Right lung (tissue), 10 donors: ENCODE data around the gene UBB. TPM values are rescaled to one million over a fixed set of nuclear protein-coding genes. Genes with fewer than 3 reads are reported as not detected.

Experiments used
- DNase-seq, 2 donors: peaks; one replicate each; pipeline ENCODE4 v3.0.0-alpha.2; 2013
- long read RNA-seq, 8 donors: transcript quantifications; one replicate each; lab custom pipeline, GENCODE V29; 2026
- polyA plus RNA-seq, 5 donors: library from polyadenylated mRNA; unstranded; fragments of 120-200 nt; gene quantifications; one replicate each; pipeline versions ENCODE4 v1.2.1 to v1.2.3, GENCODE V29; 2013; ENCODE audit warnings: inconsistent platforms in 1 of 5, low replicate concordance in 1 of 5; ENCODE audit not compliant: insufficient read length in 5 of 5, insufficient read depth in 1 of 5

UBB gene
- polyA plus RNA-seq: 1,000 to 10,000 TPM; 1,677 to 2,026 (median 1,915) TPM
- long read RNA-seq, donor 1, transcript UBB-201 (2 exons, 1,225 nt): major isoform, 884 of 888 reads
- long read RNA-seq, donor 1, partial matches to known transcripts: 0 of 888 reads
- long read RNA-seq, donor 1, other reads (novel, unspliced or antisense): 0 of 888 reads
- long read RNA-seq, donor 2, transcript UBB-203 (2 exons, 1,012 nt): minor isoform, 7 of 745 reads
- long read RNA-seq, donor 2, transcript UBB-201 (2 exons, 1,225 nt): major isoform, 613 of 745 reads
- long read RNA-seq, donor 2, partial matches to known transcripts: 122 of 745 reads
- long read RNA-seq, donor 2, other reads (novel, unspliced or antisense): 0 of 745 reads
- long read RNA-seq, donor 3, transcript UBB-201 (2 exons, 1,225 nt): major isoform, 675 of 688 reads
- long read RNA-seq, donor 3, transcript UBB-203 (2 exons, 1,012 nt): minor isoform, 6 of 688 reads
- long read RNA-seq, donor 3, transcript UBB-202 (2 exons, 1,014 nt): minor isoform, 5 of 688 reads
- long read RNA-seq, donor 3, partial matches to known transcripts: 0 of 688 reads
- long read RNA-seq, donor 3, other reads (novel, unspliced or antisense): 0 of 688 reads
- long read RNA-seq, donor 4, transcript UBB-201 (2 exons, 1,225 nt): major isoform, 415 of 425 reads
- long read RNA-seq, donor 4, partial matches to known transcripts: 5 of 425 reads
- long read RNA-seq, donor 4, other reads (novel, unspliced or antisense): 0 of 425 reads
- long read RNA-seq, donor 5, transcript UBB-203 (2 exons, 1,012 nt): minor isoform, 7 of 1,318 reads
- long read RNA-seq, donor 5, transcript UBB-201 (2 exons, 1,225 nt): major isoform, 1,303 of 1,318 reads
- long read RNA-seq, donor 5, transcript UBB-202 (2 exons, 1,014 nt): minor isoform, 5 of 1,318 reads
- long read RNA-seq, donor 5, partial matches to known transcripts: 0 of 1,318 reads
- long read RNA-seq, donor 5, other reads (novel, unspliced or antisense): 0 of 1,318 reads
- long read RNA-seq, donor 6, transcript UBB-203 (2 exons, 1,012 nt): minor isoform, 5 of 1,061 reads
- long read RNA-seq, donor 6, transcript UBB-201 (2 exons, 1,225 nt): major isoform, 1,023 of 1,061 reads
- long read RNA-seq, donor 6, partial matches to known transcripts: 25 of 1,061 reads
- long read RNA-seq, donor 6, other reads (novel, unspliced or antisense): 5 of 1,061 reads
- long read RNA-seq, donor 7, transcript UBB-201 (2 exons, 1,225 nt): major isoform, 481 of 487 reads
- long read RNA-seq, donor 7, partial matches to known transcripts: 0 of 487 reads
- long read RNA-seq, donor 7, other reads (novel, unspliced or antisense): 0 of 487 reads
- long read RNA-seq, donor 8, transcript UBB-201 (2 exons, 1,225 nt): major isoform, 269 of 271 reads
- long read RNA-seq, donor 8, partial matches to known transcripts: 0 of 271 reads
- long read RNA-seq, donor 8, other reads (novel, unspliced or antisense): 0 of 271 reads

DNA sequence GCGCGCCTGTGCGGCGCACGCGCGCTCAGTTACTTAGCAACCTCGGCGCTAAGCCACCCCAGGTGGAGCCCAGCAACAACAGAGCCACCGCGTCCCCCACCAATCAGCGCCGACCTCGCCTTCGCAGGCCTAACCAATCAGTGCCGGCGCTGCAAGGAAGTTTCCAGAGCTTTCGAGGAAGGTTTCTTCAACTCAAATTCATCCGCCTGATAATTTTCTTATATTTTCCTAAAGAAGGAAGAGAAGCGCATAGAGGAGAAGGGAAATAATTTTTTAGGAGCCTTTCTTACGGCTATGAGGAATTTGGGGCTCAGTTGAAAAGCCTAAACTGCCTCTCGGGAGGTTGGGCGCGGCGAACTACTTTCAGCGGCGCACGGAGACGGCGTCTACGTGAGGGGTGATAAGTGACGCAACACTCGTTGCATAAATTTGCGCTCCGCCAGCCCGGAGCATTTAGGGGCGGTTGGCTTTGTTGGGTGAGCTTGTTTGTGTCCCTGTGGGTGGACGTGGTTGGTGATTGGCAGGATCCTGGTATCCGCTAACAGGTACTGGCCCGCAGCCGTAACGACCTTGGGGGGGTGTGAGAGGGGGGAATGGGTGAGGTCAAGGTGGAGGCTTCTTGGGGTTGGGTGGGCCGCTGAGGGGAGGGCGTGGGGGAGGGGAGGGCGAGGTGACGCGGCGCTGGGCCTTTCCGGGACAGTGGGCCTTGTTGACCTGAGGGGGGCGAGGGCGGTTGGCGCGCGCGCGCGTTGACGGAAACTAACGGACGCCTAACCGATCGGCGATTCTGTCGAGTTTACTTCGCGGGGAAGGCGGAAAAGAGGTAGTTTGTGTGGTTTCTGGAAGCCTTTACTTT, at the start of gene UBB:
Gene UBB, plus strand, starts transcription at position 452 of the 856 bp plus-strand sequence. CDS start 817 bp downstream, outside the sequence.
- peak; percentile 98 to 99 for DNase-seq

DNA sequence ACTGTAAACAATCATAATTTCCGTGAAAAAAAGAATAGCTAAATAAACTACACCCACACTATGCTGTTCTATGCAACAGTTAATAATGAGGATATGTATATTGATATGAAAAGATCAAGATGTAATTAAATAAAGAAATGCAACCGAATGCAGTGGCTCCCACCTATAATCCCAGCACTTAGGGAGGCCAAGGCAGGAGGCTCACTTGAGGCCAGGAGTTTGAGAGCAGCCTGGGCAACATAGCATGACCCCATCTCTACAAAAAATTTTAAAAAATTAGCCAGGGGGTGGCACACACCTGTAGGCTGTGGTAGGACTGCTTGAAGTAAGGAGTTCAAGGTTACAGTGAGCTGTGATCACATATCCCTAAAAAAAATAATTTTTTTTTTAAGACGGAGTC, 42.5 kb upstream of the UBB start:
- DNase-seq: no peak

DNA sequence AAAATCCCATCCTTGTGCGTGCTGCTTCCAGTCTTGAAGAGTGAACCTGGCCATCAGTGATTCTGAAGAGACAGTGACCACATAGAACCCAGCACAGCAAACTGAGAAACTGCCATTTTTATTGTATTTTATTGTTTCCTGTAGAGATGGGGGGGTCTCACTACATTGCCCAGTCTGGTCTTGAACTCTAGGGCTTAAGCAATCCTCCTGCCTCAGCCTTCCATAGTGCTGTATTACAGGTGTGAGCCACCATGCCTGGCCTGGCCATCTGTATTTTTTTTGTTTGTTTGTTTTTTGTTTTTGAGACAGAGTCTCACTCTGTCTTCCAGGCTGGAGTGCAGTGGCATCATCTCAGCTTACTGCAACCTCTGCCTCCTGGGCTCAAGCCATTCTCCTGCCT, 41.5 kb upstream of the UBB start:
- DNase-seq: no peak

- no peak for DNase-seq
These were observed 40.9 kb upstream of the UBB start for GRCh38 chr17:16339959-16340358.

DNA sequence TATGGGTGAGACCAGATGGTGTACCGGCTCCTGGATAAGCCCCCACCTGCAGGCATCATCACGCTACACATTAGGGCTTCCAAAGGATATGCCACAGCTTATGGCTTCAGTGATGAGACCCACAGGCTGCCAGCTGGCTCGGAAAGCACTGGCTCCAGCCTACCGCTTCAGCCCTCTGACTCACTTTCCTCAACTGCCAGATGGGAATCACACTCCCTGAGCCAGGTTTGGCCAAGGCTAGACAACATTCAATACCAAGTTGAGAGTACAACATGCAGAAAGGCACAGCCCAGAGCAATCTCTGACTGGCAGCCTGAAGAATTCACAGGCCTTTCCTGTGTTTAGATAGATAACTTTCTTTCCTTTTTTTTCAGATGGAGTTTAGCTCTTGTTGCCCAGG, 37.9 kb upstream of the UBB start:
- DNase-seq: no peak

GRCh38 chr17:16343569-16343968, 37.3 kb upstream of the UBB start:
- no peak for DNase-seq

GRCh38 chr17:16345565-16345964, 35.3 kb upstream of the UBB start:
- DNase-seq: no peak

DNA sequence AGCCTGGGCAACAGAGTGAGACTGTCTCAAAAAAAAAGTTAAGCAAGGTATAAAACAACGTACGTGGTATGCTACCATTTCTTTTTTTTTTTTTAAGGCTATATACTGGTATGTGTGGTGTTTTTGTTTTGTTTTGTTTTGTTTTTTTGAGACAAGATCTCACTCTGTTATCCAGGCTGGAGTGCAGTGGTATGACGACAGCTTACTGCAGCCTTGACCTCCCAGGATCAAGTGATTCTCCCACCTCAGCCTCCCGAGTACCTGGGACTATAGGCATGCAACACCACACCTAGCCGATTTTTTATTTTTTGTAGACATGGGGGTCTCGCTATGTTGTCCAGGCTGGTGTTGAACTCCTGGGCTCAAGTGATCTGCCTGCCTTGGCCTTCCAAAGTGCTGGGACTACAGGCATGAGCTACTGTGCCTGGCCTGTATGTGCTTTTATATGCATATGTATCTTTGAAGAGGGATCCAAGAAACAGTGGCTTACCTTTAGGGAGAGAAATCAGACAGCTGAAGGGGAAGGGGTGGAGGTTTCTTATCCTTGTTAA, 34.1 kb upstream of the UBB start:
- no peak for DNase-seq

DNA sequence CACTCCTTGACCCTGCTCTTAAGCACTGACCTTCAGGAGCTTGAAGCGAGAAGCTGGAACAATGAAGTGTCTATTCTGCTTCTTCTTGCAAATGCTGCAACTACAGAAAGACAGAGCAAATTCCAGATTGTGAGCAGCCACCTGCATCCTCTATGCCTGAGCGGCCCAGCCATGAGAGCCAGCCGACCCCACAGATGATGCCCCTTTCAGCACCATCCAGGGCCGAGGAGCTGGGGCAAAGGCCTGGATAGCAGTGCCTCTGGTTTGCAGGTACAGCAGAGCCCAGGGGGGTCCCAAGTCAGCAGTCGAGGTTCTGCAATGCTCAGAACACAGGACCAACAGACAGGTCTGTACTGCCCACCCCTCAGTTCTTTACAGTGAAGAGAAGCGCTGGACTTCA, 32.3 kb upstream of the UBB start:
- DNase-seq: no peak

DNA sequence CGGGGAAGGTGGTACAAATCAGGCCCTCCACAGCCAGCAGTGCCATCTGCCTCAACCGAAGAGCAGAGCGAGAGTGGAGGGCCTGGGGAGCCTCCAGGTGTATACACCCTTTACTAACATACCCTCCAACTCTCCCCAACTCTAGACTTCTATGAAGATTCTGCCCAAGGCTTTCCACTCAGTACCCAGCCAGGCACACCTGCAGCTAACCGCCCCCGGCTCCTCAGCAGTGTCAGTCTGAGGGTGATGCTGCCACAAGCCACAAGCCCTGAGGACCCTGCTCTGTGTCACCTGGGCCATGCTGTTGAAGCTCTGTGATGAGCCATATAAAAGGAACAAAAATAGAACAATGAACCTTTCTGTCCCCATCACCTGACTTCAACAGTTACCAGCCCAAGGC, 31.5 kb upstream of the UBB start:
- no peak for DNase-seq

DNA sequence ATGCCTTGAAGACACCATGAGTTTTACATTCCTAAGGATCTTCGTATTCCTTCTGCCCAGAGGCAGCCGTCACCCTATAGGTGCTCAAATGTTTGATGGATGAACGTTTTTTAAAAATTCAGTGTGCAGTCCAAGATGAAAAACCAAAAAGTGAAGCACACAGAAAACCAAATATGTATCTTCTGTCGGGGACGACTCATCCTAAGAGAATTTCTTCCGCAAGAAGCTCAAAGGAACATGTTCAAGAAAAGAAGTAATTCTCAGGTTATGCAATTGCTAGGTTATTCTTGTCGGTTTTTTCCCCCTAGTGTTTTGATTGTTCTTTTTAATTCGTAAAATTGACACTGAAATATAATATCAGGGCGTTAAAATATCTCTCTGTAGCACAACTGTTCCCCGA, 29.1 kb upstream of the UBB start:
- DNase-seq: no peak

GRCh38 chr17:16352303-16352666, 28.6 kb upstream of the UBB start:
- DNase-seq: peak in 1 of 2 donors; percentile 40

DNA sequence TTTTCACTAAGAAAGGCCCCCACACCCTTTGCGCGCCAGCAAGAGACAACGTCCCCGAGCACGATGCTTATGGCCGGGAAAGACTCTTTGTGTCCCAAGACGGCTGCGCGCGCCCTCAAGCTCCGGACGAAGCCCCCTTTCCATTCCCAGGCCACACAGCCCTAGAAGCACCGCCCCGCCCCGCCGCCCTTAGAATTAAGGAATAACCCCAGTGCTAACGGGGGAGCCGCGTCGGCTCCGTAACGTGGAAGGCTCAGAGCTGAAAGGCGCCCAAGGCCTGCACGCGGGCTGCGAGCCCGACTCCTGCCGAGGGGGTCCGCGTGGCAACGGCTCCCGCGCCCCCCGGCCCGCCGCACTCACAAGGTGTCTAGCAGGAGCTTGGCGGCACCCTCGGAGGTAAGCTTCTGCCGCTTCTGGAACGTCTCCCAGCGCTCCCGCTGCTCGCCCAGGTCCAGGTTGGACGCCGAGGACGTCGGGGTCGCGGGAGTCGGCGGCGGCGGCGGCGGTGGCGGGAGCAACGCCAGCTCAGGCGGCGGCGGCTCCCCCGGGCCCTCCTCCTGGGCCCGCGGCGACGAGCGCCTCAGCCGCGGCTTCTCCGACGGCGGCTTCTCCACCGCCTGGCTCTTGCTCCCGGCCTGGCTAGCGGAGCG, 28.1 kb upstream of the UBB start:
- peak; percentile 55 to 57 for DNase-seq

DNA sequence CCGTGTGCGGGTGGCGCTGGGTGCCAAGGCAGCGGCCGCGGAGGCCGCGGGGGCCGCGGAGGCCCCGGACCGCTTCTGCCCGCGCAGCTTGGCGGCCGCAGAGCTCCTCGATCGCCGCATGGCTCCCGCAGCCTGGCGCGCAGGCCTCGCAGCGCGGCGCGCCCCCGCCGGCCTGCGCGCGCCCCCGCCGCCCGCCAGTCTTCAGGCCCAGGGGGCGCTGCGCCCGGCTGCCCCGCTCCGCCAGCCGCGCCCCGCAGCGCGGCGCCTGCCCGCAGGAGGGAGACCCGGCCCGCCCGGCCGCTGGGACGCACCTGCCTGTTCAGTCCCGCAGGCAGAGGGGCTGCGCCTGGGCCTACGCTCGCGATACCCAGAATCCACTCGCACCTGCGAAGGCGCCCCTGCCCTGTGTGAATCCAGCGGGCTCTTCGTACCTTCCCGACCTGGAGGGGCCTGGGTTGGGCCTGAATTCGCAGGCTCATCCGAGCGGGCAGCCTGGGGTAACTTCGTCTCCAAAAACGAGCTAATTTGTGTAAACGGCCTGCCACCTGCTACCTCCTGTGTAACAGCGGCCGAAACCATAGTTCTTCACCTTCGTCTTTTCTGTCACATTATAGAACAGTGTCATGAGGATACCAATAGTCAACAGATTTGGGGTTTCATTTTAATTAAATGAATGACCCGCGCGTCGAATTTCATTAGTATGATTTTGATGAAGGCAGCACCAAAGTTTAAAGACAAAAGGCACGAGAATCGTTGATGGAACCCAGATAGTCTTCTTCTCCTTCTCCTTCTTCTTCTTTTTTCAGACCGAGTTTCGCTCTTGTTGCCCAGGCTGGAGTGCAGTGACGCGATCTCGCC, 27.3 kb upstream of the UBB start, which contains the start of gene CENPV:
Gene CENPV, minus strand, starts transcription at position 153 of the 858 bp plus-strand sequence. Its CDS starts 33 bp downstream, at position 120.
- peak in 1 of 2 donors; percentile 50 for DNase-seq

GRCh38 chr17:16354585-16354984, 26.3 kb upstream of the UBB start:
- no peak for DNase-seq

DNA sequence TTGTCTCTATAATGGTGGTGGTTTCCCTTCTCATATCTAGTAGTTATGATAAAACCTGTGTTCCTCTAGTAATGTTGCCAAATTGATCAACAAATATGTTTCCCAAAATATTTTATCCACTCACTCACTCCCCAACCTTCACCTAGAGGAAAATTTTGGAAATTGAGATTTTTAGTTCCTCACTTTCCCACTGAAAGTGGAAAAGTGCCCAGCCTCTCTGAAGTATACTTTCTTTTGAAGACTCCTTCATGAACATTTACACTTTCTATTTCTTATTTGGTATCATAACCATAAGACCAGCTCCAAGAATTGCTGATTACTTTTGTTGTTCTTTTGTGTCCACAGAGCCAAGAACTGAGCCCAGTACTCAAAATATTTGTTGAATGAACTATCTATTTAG, 22.5 kb upstream of the UBB start:
- DNase-seq: no peak

- no peak for DNase-seq
These were observed 19.0 kb upstream of the UBB start for GRCh38 chr17:16361874-16362273.

GRCh38 chr17:16363749-16364536, 16.9 kb upstream of the UBB start:
- peak in 1 of 2 donors; percentile 44 for DNase-seq
